HuH-7.5 (cell line): ENCODE measurements around the gene IL21R.

Source experiments
- DNase-seq: peaks from one replicate; pipeline ENCODE4 v3.0.0; 2011; ENCODE audit warnings: low spot score

Gene IL21R

GRCh38 chr16:27464626-27465482, 62.9 kb downstream of the IL21R start:
- DNase-seq: no peak

GRCh38 chr16:27465483-27465879, 63.5 kb downstream of the IL21R start:
- DNase-seq: no peak

GRCh38 chr16:27468941-27469531, 67.1 kb downstream of the IL21R start:
- no peak for DNase-seq

DNA sequence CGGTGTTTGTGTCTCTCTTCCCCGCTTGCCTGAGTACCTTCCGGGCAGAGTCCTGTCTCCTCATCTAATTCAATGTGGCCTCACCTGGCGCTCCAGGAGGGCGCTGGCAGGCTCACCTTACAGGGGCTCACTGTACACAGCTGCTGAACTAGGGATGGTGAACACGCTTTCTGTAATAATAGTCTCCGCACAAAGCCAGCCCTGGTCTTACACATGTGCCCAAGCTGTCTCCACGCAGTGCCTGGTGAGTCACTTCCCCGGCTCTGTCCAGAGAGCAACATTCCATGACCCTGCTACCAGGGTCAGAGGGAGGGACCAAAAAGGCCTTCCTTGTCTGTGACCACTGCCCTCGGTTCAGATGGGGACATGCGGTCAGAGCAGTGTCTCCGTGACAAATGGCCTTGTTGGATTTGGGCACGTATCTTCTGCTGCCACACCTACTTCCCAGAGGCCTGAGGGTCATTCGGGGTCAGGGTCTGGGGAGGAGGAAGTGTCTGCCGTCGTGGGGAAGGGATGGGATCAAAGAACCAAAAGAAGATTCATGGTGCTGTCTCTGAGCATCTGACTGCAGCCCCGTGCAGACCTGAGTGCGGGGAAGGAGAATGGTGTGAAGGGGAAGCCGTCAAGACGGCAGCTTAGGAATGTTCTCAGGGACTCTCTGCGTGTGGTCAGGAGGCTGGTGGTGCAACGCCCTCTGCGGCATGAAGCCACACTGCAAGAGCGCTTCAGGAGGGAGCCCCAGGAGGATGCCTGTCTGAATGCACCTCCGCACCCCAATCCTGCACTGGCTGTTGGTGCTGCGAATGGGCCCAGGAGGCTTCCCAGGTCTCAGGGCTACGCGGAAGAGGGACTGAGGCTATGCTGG, 68.8 kb downstream of the IL21R start:
- DNase-seq: no peak

DNA sequence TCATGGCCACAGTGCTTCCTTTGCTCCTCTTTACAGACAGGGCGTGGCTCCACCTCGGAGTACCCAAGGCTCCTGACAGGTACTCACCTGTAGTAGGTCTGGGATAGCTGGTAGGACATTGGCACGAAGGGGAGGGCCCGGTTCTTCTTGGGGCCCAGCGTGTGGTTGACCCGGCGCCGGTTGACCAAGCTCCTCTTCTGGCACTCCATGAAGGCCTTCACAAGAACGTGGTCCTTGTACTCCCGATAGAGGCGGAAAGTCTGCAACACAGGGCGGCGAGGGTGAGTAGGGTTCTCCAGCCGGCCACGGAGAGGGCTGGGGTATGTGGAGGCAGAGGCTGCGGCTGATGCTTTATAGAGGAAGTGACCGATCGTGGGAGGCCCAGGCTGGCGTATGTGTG, 69.7 kb downstream of the IL21R start:
- DNase-seq: no peak

GRCh38 chr16:27472091-27473020, 70.4 kb downstream of the IL21R start:
- DNase-seq: no peak

- no peak for DNase-seq
These were observed 71.3 kb downstream of the IL21R start for GRCh38 chr16:27473101-27473900.

DNA sequence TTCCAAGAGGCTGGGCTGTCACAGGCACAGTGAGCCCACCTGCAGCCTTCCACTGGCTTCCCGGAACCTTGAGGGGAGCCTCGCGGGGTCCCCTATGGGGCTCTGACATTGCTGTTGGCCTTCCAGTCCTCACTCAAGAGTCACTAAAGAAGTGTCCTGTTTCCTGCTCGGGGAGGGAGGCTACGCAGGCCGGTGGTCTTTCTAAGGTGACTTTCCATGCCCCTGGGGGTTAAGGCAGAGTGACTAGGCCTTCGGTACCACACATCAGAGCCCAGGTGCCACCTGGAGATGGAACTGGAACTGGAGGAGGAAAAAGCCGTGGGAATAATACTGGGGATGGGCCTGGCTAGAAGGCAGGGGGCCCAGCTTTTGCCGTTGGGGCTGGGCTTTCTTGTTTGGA, 72.1 kb downstream of the IL21R start:
- DNase-seq: no peak

DNA sequence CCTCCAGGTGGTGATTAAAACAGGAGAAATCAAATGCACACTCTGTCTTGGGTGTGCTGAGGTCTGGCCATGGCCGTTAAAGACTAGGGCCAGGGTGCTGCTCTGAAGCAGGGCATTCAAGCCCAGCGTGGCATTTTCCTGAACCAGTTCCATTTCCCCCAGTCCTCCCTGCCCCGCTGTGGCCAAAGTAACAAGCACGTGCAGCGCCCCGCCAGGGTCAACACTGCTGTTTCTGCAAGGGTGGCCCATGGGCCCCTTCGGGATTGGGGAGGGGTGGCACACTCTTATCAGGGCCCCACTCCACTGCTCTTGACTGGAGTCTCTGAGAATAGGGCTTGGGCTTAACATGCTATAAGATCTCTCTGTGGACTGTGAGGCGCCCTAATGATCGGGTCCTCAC, 72.9 kb downstream of the IL21R start:
- DNase-seq: no peak

- DNase-seq: no peak
These were observed 73.6 kb downstream of the IL21R start for GRCh38 chr16:27475561-27475960.

- no peak for DNase-seq
These were observed 74.3 kb downstream of the IL21R start for GRCh38 chr16:27476240-27476639.

DNA sequence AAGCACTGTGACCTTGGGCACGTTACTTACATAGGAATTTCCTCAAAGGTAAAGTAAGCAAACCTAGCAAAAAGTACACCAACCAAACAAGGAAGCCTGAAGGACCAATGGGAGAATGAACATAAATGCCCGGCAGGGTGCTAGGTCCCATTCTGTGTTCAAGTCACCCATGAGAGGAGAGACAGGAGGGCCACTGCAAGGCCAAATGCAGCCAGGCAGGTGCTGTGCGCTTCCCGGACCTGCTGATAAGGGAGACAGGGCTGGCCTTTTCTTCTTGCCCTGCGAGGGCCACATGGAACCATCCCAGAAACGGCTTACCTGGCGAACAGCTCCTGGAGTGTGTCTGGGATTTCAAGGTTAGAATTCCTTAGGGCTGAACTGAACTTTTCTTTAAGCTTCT, 78.8 kb downstream of the IL21R start:
- no peak for DNase-seq

- no peak for DNase-seq
These were observed 79.4 kb downstream of the IL21R start for GRCh38 chr16:27481282-27481934.

- no peak for DNase-seq
These were observed 80.6 kb downstream of the IL21R start for GRCh38 chr16:27482397-27483087.

- DNase-seq: no peak
These were observed 81.1 kb downstream of the IL21R start for GRCh38 chr16:27483088-27483437.

DNA sequence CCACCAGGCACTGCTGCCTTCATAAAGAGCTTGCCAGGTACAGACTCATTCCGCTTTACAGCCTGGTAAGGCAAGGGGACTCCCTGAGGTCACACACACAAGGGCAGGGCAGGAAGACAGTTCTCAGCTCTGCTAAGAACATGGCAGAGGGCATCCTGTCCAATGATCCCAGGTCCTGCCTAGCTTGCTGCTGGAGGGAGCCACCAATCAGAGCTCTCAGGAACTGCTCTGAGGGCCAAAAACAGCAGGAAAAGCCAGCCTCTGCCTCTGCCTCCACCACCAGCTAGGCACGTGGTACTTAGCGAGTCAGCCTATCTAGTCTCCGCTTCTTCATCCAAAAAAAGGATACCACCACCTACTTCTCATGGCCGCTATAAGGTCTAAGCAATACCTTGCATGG, 81.7 kb downstream of the IL21R start:
- no peak for DNase-seq

GRCh38 chr16:27485126-27485525, 83.2 kb downstream of the IL21R start:
- no peak for DNase-seq

DNA sequence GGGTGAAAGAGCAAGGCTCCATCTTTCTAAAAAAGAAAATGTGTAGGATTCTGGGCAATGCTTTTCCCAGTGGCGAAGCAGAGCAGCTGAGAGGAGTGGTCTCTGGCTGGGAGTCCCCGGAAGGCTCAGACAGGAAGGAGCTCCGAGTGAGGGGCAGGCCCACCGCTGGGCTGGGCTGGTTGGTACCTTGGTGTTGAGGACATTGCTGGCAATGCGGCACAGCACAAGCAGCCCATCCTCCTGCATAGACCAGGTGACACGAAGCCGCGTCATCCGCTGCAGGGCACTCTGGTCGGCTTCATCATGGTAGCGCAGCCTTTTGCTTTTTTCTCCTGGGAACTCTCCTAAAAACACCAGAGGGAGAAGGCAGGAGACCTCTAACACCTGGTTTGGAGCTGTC, 83.8 kb downstream of the IL21R start:
- DNase-seq: no peak

- DNase-seq: no peak
These were observed 84.4 kb downstream of the IL21R start for GRCh38 chr16:27486344-27486743.

GRCh38 chr16:27486760-27487159, 84.8 kb downstream of the IL21R start:
- no peak for DNase-seq
